Kidney (tissue), 14 donors: ENCODE results near the gene STRN. TPM values are rescaled to one million over a fixed set of nuclear protein-coding genes. Genes with fewer than 3 reads are reported as not detected.

Source experiments
- DNase-seq, 5 donors: peaks; one replicate each; pipeline ENCODE4 v3.0.0-alpha.2; 2013 to 2020
- FAIRE-seq: peaks from 2 replicates; lab custom pipeline; 2012; peaks lifted over from hg19 to GRCh38; lab: Jason Lieb, UNC
- H3K27ac ChIP-seq, 2 donors: one replicate each; pipeline ENCODE4 v1.7.0; 2013; ENCODE audit warnings: low read depth in 2 of 2, low read length in 2 of 2, inconsistent platforms in 1 of 2
- H3K27me3 ChIP-seq: one replicate; pipeline ENCODE4 v1.7.1; 2013; ENCODE audit warnings: low read length, inconsistent platforms; ENCODE audit not compliant: control insufficient read depth, insufficient read depth
- H3K36me3 ChIP-seq, 3 donors: one replicate each; pipeline versions ENCODE4 v1.7.0 to v1.7.1; 2013; ENCODE audit warnings: low read length in 3 of 3, control low read depth in 1 of 3, inconsistent platforms in 1 of 3; ENCODE audit not compliant: insufficient read depth in 3 of 3, control insufficient read depth in 2 of 3
- H3K4me1 ChIP-seq, 3 donors: one replicate each; pipeline versions ENCODE4 v1.7.0 to v1.7.1; 2013; ENCODE audit warnings: low read length in 3 of 3, inconsistent platforms in 1 of 3, low read depth in 1 of 3; ENCODE audit not compliant: control insufficient read depth in 2 of 3, insufficient read depth in 2 of 3
- H3K4me3 ChIP-seq, 3 donors: one replicate each; pipeline versions ENCODE4 v1.7.0 to v1.8.1; 2013; ENCODE audit warnings: low read length in 3 of 3, control low read depth in 1 of 3, inconsistent platforms in 1 of 3
- H3K9ac ChIP-seq, 3 donors: one replicate each; pipeline versions ENCODE4 v1.7.0 to v1.7.1; 2013; ENCODE audit warnings: low read length in 3 of 3, control low read depth in 1 of 3, inconsistent platforms in 1 of 3
- H3K9me3 ChIP-seq, 3 donors: one replicate each; pipeline versions ENCODE4 v1.7.0 to v1.7.1; 2013; ENCODE audit warnings: low read length in 3 of 3, control low read depth in 1 of 3, inconsistent platforms in 1 of 3; ENCODE audit not compliant: control insufficient read depth in 2 of 3, insufficient read depth in 1 of 3
- intact Hi-C: fragments of 100-400 bp; cut with DNase I; formaldehyde crosslinking; loops from one replicate; pipeline ENCODE4 v1.11.1; 2022
- polyA plus RNA-seq: library from polyadenylated mRNA; stranded (reverse); fragments of 350-450 nt; fragmentation: Illumina TruSeq; extraction: RNeasy Lipid Tissue Mini Kit (QIAGEN cat#74804); gene quantifications from one replicate; pipeline ENCODE4 v1.2.3, GENCODE V29; 2014; ENCODE audit warnings: low read depth, low replicate concordance; ENCODE audit not compliant: insufficient read depth
- total RNA-seq: library from RNA; stranded (reverse); fragmentation: NEBNext Ultra II Directional; extraction: Animal tissue kit (Norgen Biotek cat#: 25700); gene quantifications from one replicate; pipeline ENCODE4 v1.2.1, GENCODE V29; 2021
- TF ChIP-seq, protein P1 (sequence below): IDR thresholded peaks from 3 replicates; pipeline ENCODE4 v1.5.1; 2012; ENCODE audit warnings: mild to moderate bottlenecking, moderate library complexity, borderline replicate concordance; ENCODE audit not compliant: insufficient read depth; ENCODE audit errors: extremely low read depth
- donor health status: control.
- donor health status: control.
- donor health status: control.
- donor health status: control.
- donor health status: control.
- donor health status: DM: yes; HTN: yes; CAD: no.
- donor health status: Normal renal cell carcinoma (clear cell type).

Gene STRN
- total and polyA plus RNA-seq, 2 donors from 2014 or later: 3.7 to 42.7 TPM

DNA sequence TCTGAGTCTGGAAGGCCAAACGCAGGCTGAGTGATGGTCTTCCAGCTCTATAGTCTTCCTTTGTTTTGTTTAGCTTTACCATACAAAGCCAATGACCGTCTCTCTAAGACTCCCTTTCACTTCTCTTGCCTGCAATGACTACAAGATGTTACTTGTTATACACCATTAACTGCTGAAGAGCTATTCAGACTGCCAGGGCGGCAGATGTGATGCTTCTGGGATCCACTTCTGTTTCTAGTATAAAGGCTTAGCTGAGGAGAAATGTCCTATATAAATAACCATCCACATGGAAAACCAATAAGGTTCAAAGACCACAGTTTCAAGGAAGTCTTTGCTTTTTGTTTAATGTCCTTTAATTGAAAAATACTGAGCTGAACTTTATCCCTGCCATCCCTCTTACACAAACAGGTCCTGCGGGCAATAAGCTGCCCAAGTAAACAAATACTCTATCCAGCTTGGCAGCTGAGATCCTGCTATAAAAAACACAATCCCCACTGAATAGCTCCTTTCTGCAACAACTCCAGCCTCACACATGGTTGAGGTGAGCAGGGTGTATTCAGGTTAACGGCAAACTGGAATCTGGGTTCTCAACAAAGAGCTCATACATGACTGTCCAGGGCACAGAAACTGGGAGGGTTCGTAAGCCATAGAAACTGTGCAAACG, 145.3 kb downstream of the STRN start:
- H3K27ac ChIP-seq: no peak overlapping the region
- no peak for FAIRE-seq
- intact Hi-C loops: no loop called here

DNA sequence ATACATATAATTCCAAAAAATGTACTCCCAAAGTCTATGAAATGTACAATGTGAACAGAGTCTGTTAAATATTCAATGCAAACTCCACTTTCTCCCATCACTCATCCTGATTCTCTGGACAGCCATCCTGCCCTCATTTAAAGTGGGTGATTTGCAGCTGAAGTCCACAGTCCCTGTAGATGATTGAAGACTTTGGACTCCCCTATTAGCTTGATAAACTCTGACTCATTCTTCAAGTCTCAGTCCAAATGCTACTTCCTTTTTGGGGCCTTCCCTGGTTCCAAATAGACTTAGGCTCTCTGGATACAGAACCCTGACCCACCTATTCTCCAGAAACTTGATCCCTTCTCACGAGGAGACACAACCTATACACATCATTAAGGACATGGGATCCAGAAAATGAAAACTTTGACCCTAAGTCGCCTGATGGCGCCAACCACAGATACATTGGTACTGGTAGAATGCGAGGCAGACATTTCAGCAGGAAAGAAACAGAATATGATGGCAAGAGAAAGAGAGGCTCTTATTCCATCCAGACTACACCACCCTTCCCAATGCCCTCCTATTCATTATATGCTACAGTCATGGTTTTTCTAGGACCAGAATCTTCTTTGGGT, 147.1 kb downstream of the STRN start:
- FAIRE-seq (no peak), DNase-seq (no peak)
- no peaks in the 10 kb centered on the region for H3K36me3 ChIP-seq
- H3K9me3 ChIP-seq: no peaks in the 10 kb centered on the region
- intact Hi-C loops: no loop called here
- no peak overlapping the region for H3K9ac ChIP-seq
- TF ChIP-seq, protein P1, sequence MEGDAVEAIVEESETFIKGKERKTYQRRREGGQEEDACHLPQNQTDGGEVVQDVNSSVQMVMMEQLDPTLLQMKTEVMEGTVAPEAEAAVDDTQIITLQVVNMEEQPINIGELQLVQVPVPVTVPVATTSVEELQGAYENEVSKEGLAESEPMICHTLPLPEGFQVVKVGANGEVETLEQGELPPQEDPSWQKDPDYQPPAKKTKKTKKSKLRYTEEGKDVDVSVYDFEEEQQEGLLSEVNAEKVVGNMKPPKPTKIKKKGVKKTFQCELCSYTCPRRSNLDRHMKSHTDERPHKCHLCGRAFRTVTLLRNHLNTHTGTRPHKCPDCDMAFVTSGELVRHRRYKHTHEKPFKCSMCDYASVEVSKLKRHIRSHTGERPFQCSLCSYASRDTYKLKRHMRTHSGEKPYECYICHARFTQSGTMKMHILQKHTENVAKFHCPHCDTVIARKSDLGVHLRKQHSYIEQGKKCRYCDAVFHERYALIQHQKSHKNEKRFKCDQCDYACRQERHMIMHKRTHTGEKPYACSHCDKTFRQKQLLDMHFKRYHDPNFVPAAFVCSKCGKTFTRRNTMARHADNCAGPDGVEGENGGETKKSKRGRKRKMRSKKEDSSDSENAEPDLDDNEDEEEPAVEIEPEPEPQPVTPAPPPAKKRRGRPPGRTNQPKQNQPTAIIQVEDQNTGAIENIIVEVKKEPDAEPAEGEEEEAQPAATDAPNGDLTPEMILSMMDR: no peak
- H3K4me3 ChIP-seq: no peak overlapping the region
- H3K4me1 ChIP-seq: no peaks in the 10 kb centered on the region
- no peaks in the 10 kb centered on the region for H3K27me3 ChIP-seq
- no peak overlapping the region for H3K27ac ChIP-seq

More for the DNA sequence above, 145.3 kb downstream of the STRN start:
- no peaks in the 10 kb centered on the region for H3K4me1 ChIP-seq
- DNase-seq: peak in 2 of 5 donors; percentile 34 to 38
- H3K27me3 ChIP-seq: no peaks in the 10 kb centered on the region
- no peaks in the 10 kb centered on the region for H3K36me3 ChIP-seq
- H3K4me3 ChIP-seq: no peak overlapping the region
- TF ChIP-seq, protein P1: no peak
- H3K9me3 ChIP-seq: no peaks in the 10 kb centered on the region
- H3K9ac ChIP-seq: no peak overlapping the region

DNA sequence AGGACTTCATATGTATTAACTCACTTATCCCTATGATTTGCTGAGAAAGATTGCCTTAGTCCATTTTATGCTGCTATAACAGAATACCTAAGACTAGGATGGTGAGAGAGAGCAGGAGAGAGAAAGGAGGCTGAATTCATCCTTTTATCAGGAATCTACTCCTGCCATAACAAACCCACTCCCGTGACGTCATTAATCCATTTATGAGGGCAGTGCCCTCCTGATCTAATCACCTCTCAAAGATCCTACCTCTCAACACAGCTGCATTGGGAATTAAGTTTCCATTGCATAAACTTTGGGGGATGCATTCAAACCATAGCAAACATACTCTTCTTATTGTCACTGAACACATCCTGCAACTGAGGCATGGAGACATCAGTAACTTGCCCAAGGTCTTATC, 147.8 kb downstream of the STRN start:
- FAIRE-seq (no peak), DNase-seq (no peak)
- intact Hi-C loops: no loop called here
- H3K9ac ChIP-seq: no peak overlapping the region
- H3K36me3 ChIP-seq: no peaks in the 10 kb centered on the region
- no peaks in the 10 kb centered on the region for H3K27me3 ChIP-seq
- H3K9me3 ChIP-seq: no peaks in the 10 kb centered on the region
- H3K4me1 ChIP-seq: no peaks in the 10 kb centered on the region
- TF ChIP-seq, protein P1: no peak
- no peak overlapping the region for H3K4me3 ChIP-seq
- H3K27ac ChIP-seq: no peak overlapping the region
